Measurements from ENCODE around the gene KMT2B. TPM values are rescaled to one million over a fixed set of nuclear protein-coding genes. Genes with fewer than 3 reads are reported as not detected.
A peak's percentile ranks its signal among the peaks of the same experiment; 100 is the strongest.

Gene KMT2B
- polyA plus RNA-seq, 1 donor from 2014 or later: 2.7 TPM

DNA sequence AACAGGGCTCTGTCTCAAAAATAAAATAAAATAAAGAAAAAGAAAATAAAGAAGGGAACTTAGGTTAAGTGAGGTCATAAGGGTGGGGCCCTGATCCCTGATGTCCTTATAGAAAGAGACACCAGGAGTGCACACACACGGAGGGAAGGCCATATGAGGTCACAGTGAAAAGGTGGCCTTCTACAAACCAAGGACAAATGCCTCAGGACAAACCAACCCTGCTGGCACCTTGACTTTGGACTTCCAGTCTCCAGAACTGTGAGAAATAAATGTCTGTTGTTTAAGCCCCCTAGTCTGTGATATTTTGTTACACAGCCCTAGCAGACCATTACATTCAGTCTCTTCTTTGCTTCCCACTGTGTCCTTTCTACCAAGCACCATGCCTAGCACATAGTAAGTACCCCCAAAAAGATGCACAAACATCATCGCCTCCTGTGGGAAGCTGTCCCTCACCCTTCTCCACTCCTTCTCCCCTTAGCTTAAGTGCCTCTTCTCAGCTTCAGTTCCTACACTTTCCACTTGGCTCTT is 21.8 kb upstream of the KMT2B start:
- H3K27ac Mint-ChIP-seq: no peak overlapping the region
- no peaks in the 10 kb centered on the region for H3K27me3 Mint-ChIP-seq
- H3K9me3 Mint-ChIP-seq: no peaks in the 10 kb centered on the region
- H3K4me1 Mint-ChIP-seq: peaks cover 0 to 2% (median 0%) of the 10 kb centered on the region in 3 donors
- no peaks in the 10 kb centered on the region for H3K36me3 Mint-ChIP-seq
- H3K4me3 Mint-ChIP-seq: no peak overlapping the region

DNA sequence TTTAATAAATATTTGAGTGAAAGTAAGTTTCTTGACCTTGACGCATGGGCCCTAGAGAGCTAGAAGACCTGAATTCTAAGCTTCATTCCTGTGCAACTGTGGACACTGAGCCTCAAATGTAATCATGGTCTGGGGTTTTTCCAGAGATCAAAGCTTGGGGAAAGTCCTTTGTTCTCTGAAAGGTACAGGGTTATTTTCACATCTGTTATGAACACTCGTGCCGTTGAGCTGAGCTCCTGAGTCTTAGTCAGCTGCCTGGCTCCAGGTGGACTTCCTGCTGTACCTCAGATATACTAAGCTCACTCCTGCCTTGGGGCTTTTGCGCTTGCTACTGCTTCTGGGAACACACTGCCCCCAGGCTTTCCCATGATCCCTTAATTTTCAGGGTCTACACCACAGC is 21.0 kb upstream of the KMT2B start:
- no peaks in the 10 kb centered on the region for H3K36me3 Mint-ChIP-seq
- peaks cover 0 to 2% (median 0%) of the 10 kb centered on the region in 3 donors for H3K4me1 Mint-ChIP-seq
- no peaks in the 10 kb centered on the region for H3K9me3 Mint-ChIP-seq
- H3K27ac Mint-ChIP-seq: no peak overlapping the region
- no peaks in the 10 kb centered on the region for H3K27me3 Mint-ChIP-seq
- H3K4me3 Mint-ChIP-seq: no peak overlapping the region

DNA sequence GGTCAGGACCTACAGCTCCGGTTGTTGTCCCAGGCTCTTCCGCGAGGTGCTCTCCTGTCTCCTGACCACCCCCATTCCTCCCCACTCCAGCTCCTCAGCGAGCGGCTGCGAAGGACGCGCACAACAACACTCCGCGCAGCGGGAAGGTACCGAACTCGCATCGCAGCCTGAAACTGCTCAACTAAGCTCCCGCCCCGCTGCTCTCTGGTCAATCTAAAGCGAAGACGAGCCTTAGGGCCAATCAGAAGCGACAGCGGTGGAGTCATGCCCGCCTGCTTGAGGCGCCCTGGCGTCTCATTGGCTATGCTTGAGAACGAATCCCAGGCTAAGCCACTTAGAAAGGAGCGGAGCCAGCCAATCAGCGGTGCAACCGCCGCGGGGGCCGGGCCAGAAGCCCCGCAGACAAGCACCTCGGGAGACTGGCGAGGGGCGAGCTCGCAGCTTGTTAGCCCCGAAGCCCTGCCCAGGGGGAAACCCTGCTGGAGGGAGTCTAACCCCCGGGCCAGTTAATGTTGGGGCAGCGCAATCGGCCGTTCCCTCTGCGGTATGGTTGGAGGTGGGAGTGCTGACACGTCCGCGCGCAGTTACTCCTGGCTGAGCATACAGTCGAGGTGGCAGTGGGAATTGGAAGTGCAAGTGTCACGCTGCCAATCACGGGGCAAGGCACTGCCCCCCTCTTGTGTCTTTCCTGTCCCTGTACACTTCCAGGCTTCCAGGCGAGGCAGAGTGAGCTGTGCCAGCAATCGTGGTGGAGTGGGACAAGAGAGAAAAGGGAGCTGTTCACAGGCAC is 15.4 kb upstream of the KMT2B start:
- peak overlapping the region; percentile 57 to 92 (median 69) for H3K27ac Mint-ChIP-seq
- H3K9me3 Mint-ChIP-seq: no peaks in the 10 kb centered on the region
- H3K27me3 Mint-ChIP-seq: no peaks in the 10 kb centered on the region
- H3K4me3 Mint-ChIP-seq: peak overlapping the region; percentile 90 to 99 (median 96)
- peaks cover 4 to 6% (median 5%) of the 10 kb centered on the region in 3 donors for H3K4me1 Mint-ChIP-seq
- no peaks in the 10 kb centered on the region for H3K36me3 Mint-ChIP-seq

DNA sequence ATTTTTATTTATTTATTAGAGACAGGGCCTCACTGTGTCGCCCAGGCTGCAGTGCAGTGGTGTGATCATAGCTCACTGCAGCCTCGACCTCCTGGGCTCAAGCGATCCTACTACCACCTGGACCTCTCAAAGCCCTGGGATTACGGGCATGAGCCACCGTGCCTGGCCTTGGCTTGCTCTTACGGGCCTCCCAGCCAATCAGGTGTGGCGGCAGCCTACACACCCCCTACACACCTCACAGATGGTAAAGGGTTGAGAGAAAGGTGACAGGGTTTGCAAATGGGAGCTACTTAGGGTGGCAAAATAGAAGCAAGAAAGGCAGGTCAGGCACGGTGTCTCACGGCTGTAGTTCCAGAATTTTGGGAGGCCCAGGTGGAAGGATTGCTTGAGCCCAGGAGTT is 14.5 kb upstream of the KMT2B start:
- no peaks in the 10 kb centered on the region for H3K27me3 Mint-ChIP-seq
- no peaks in the 10 kb centered on the region for H3K9me3 Mint-ChIP-seq
- H3K27ac Mint-ChIP-seq: peak overlapping the region in 1 of 3 donors; percentile 57
- H3K4me3 Mint-ChIP-seq: peak overlapping the region in 3 of 4 donors; percentile 90 to 99 (median 93)
- no peaks in the 10 kb centered on the region for H3K36me3 Mint-ChIP-seq
- H3K4me1 Mint-ChIP-seq: peaks cover 4 to 6% (median 5%) of the 10 kb centered on the region in 3 donors

DNA sequence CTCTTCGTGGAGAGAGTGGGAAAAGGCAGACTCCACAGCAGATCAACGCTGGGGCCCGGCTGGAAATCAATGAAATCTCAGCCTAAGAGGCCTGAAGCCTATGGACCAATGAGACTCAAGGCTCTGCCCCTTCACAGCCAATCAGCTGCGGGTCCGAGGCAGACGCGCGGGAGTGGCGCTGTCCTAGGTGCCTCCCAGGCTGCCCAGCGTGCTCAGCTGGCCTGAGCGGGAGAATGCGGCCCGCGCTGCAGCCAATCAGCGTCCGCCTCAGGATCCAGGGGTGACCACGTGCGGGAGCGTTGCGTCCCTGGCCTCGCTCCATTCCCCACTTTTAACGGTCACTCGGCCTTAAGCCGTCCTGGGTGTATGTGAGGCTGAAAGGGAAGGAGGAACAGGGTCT is 13.6 kb upstream of the KMT2B start, which contains the start of gene ZBTB32:
ZBTB32 (plus strand) TSS at position 341 of the 400 bp plus-strand sequence. CDS start 10,069 bp downstream, outside the sequence.
- Mint-ChIP-seq H3K27me3 (no peaks in the 10 kb centered on the region), H3K9me3 (no peaks in the 10 kb centered on the region), H3K27ac (peak within 1 kb of the TSS in 1 of 3 donors; percentile 57), H3K4me3 (peak within 1 kb of the TSS in 2 of 4 donors; percentile 55 to 64), H3K4me1 (peaks cover 4 to 6% (median 5%) of the 10 kb centered on the region in 3 donors), H3K36me3 (no peaks in the 10 kb centered on the region)

DNA sequence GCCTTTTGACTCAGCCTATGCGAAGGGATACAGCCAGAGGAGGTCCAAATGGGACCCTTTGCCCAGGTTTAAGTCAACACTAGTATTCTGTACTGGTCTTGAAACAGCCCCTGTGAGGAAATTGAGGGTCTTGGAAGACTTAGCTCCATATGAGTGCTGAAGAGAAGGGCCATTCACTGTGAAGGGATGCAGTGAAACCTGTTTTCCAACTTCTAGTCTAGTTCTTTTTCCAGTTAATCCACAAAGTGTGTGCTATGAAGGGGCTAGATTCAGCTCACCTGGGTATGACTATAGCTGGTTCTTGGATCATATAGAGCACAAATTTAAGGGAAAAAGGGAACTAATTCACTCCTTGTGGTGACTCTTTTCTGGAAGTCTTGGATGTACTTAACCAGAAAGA is 9.4 kb upstream of the KMT2B start:
- H3K27ac Mint-ChIP-seq: no peak overlapping the region
- no peaks in the 10 kb centered on the region for H3K27me3 Mint-ChIP-seq
- no peak overlapping the region for H3K4me3 Mint-ChIP-seq
- no peaks in the 10 kb centered on the region for H3K36me3 Mint-ChIP-seq
- H3K9me3 Mint-ChIP-seq: no peaks in the 10 kb centered on the region
- H3K4me1 Mint-ChIP-seq: peaks cover 18 to 26% (median 24%) of the 10 kb centered on the region in 3 donors

DNA sequence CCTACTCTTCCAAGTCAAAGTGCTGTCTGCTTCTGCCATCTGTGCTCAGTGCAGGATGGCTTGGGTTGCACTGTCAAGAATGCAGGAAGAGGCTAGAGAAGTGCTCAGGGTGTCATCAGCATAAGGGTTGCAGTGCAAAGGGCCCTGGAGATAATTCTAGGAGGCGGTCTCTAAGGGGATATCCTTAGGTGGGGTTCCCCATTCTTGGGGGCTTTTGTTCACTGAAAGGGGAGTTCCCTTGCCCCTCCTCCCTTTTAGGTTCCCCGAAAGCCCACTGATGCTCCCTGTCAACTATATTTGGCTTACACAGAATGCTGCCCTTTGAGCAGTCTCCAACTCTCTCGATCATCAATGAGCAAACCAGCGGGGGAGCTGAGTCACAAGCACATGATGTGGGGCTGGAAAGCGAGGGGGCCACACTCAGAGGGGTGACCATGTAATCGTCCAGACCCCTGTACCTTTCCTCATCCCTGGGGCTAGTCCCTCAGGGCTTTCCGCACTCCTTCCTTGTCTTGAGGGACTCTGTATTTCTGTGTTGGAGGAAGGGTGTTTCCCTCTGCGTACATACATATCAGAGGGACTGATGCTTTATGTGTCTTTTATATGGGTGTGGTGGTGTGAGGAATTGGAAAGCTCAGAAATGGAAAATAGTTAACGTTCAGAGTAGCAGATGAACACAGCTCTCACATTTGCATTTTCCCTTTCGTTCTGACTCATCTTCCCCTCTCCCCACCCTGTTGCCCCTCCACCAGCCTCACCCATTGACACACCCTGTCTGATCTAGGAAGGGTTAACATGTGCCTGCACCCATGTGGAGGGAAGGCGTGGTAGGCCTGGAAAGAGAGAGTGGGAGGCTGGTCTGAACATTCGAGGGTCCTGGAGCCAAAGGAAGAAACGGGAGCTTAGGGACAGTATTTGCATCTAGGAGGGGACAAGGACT is 6.7 kb upstream of the KMT2B start:
- no peaks in the 10 kb centered on the region for H3K36me3 Mint-ChIP-seq
- H3K27ac Mint-ChIP-seq: peak overlapping the region; percentile 90 to 97 (median 93)
- H3K27me3 Mint-ChIP-seq: no peaks in the 10 kb centered on the region
- H3K4me1 Mint-ChIP-seq: peaks cover 33 to 44% (median 41%) of the 10 kb centered on the region in 3 donors
- H3K4me3 Mint-ChIP-seq: peak overlapping the region; percentile 64 to 99 (median 86)
- H3K9me3 Mint-ChIP-seq: no peaks in the 10 kb centered on the region

DNA sequence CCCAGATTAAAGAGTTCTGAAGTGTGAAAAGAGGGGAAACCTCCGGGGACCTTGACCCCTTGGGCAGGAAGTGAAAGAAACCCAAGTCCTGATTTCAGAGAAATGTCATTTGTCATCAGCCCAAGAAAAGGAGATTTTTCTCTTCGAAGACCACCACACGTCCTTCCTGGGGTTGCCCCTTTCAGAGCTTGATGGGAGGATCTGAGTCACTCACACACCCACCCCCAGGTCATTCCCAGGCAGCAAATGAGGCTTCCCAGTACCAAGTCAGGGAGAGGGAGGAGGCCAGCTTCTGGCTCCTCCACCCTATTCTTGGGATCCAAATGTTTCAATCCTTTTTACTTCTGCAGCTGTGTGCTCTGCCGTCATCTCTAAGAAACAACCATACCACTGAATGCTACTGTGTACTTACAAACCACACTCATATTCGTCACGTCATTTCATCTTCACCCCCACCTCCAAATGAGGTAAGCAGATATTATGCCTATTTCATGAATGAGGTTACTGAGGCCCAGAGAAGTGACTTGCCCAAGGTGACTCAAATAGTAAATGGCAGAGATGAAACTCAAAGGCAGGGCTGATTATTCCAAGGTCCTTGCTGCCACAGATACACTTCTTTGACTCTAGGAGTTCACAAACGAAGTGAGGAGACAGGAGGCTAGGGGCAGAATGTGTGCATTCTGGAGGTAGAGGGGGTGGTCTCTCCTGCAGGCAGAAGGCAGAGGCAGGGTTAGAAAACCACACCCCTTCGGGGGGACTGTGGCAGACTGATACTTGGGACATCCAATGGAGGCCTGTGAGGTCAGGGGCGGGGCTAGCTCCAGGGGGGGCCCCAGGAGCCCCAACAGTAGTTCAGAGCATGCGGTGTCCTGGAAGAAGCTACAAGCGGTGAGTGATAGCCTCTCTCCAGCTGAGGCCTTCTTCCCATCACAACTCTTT is 5.0 kb upstream of the KMT2B start:
- Mint-ChIP-seq H3K9me3 (no peaks in the 10 kb centered on the region), H3K36me3 (no peaks in the 10 kb centered on the region), H3K27ac (peak overlapping the region; percentile 90 to 97 (median 93)), H3K4me3 (peak overlapping the region; percentile 79 to 99 (median 93)), H3K4me1 (peaks cover 41 to 52% (median 46%) of the 10 kb centered on the region in 3 donors), H3K27me3 (no peaks in the 10 kb centered on the region)

DNA sequence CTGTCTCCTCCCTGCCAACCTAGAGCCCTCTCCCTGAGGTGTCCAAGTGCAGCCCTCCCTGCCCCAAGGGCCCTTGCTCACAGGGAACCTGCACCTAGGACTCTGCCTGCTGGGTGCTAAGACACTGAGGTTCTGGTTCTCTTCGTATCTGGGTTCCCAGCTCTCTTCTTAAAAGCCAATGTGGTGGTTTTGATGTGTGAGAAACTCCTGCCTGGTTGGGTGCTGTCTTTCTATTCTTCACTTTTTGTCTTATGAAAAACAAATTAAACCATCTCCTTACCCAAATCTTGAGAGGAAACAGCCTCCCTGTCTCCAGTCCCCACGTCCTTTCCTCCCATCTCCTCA is 4.3 kb upstream of the KMT2B start:
- H3K4me1 Mint-ChIP-seq: peaks cover 41 to 52% (median 46%) of the 10 kb centered on the region in 3 donors
- H3K27me3 Mint-ChIP-seq: no peaks in the 10 kb centered on the region
- peak overlapping the region; percentile 79 to 99 (median 93) for H3K4me3 Mint-ChIP-seq
- H3K36me3 Mint-ChIP-seq: no peaks in the 10 kb centered on the region
- H3K27ac Mint-ChIP-seq: peak overlapping the region; percentile 90 to 97 (median 93)
- no peaks in the 10 kb centered on the region for H3K9me3 Mint-ChIP-seq

DNA sequence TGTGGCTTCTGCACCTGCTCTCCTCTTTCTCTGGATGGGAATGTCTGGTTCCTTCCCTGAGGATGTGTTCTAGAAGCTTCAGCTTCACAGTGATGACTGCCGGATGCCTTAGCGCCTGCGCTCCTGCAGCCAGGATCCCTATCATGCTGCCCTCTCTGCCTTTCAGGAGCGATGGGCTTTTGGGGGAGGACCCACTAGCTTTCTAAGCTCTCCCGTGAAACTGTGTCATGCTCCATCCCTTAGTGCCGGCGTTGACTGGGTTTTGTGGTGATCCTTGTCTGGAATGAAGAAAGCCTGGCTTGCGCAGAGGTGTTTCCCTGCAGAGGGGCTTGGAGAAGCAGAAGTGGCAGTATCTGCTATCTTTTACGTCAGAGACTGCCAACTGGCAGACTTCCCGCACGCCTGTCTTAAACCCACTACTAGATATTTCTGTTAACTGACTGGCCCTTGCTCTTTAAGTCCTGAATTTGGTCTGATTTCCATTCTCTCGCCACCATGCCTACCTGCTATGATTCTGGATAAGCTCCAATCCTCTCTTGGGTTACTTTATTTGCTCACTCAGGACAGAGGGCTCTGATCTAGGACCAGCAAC is 3.8 kb upstream of the KMT2B start:
- H3K27me3 Mint-ChIP-seq: no peaks in the 10 kb centered on the region
- peak overlapping the region; percentile 90 to 97 (median 93) for H3K27ac Mint-ChIP-seq
- no peaks in the 10 kb centered on the region for H3K9me3 Mint-ChIP-seq
- H3K36me3 Mint-ChIP-seq: no peaks in the 10 kb centered on the region
- H3K4me3 Mint-ChIP-seq: peak overlapping the region; percentile 79 to 99 (median 93)
- H3K4me1 Mint-ChIP-seq: peaks cover 41 to 54% (median 46%) of the 10 kb centered on the region in 3 donors

DNA sequence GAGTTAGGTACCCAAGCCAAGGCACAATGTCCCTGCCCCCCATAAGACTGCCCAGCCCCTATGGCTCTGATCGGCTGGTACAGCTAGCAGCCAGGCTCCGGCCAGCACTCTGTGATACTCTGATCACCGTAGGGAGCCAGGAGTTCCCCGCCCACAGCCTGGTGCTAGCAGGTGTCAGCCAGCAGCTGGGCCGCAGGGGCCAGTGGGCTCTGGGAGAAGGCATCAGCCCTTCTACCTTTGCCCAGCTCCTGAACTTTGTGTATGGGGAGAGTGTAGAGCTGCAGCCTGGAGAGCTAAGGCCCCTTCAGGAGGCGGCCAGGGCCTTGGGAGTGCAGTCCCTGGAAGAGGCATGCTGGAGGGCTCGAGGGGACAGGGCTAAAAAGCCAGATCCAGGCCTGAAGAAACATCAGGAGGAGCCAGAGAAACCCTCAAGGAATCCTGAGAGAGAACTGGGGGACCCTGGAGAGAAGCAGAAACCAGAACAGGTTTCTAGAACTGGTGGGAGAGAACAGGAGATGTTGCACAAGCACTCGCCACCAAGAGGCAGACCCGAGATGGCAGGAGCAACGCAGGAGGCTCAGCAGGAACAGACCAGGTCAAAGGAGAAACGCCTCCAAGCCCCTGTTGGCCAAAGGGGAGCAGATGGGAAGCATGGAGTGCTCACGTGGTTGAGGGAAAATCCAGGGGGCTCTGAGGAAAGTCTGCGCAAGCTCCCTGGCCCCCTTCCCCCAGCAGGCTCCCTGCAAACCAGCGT is 3.0 kb upstream of the KMT2B start:
- Mint-ChIP-seq H3K9me3 (no peaks in the 10 kb centered on the region), H3K4me1 (peaks cover 41 to 60% (median 49%) of the 10 kb centered on the region in 3 donors), H3K36me3 (no peaks in the 10 kb centered on the region), H3K27ac (peak overlapping the region; percentile 90 to 97 (median 93)), H3K4me3 (peak overlapping the region; percentile 79 to 99 (median 93)), H3K27me3 (no peaks in the 10 kb centered on the region)

DNA sequence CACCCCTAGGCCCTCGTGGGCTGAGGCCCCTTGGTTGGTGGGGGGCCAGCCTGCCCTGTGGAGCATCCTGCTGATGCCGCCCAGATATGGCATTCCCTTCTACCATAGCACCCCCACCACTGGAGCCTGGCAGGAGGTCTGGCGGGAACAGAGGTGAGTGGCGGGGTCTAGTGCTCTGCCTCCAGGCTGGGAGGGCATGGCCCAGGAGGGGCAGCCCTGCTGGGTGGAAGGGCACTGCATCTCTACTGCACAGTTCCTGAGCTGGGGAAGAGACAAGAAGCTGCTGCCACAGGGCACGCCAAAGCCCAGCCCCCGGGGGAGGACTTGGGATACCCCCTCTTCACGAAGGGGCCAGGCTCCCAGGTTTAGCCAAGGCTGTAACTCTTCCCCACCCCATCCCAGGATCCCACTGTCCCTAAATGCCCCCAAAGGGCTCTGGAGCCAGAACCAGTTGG is 2.4 kb upstream of the KMT2B start:
- Mint-ChIP-seq H3K9me3 (no peaks in the 10 kb centered on the region), H3K36me3 (no peaks in the 10 kb centered on the region), H3K27me3 (no peaks in the 10 kb centered on the region), H3K4me3 (peak overlapping the region; percentile 79 to 99 (median 95)), H3K27ac (peak overlapping the region; percentile 90 to 98 (median 97)), H3K4me1 (peaks cover 41 to 60% (median 46%) of the 10 kb centered on the region in 3 donors)

Data from IgD-negative memory B cell (primary cell).